ENCODE measurements around the gene FAM186B.
"Not testable (repeated sequence)": the region's sequence is repeated elsewhere in the genome, so short reads cannot be mapped to it uniquely, and the experiment has no call there.

The FAM186B gene

DNA sequence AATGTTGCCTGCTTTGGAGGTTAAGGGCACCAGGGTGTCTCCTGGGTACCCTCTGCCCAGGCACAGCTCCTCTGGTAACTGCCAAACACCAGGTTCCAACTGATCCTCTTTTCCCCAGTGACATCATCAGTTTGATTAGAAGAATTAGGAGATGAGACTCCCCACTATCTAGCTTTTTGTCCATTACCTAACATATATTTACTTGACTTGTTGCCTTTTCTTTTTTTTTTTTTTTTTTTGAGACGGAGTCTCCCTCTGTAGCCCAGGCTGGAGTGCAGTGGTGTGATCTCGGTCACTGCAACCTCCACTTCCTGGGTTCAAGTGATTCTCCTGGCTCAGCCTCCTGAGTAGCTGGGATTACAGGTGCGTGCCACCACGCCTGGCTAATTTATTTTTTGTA, at the start of gene FAM186B:
Gene FAM186B, minus strand, starts transcription at position 101 of the 400 bp plus-strand sequence. CDS start 162 bp downstream, outside the sequence.
- not testable (repeated sequence) for DNase-seq

DNA sequence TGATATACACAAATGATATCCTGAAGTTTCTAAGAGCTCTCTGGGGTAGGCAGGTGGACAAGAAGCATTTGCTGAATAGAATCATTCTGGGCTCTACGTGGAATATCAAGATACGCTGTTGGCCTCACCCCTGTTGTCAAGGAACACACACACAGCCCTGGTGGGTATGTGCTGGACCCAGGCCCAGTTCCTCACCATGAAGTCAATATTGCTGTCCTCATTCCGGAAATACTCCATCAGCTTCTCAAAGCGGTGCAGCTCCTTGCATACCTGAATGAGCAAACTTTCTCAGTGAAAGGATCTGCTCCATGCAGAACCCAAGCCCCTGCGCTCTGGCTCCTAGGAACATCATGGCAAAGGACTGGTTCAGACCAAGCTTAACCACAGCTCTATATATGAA, 49.3 kb upstream of the FAM186B start:
- DNase-seq = no peak

- no peak for DNase-seq
Observed at GRCh38 chr12:49652921-49653520, 47.6 kb upstream of the FAM186B start.

DNA sequence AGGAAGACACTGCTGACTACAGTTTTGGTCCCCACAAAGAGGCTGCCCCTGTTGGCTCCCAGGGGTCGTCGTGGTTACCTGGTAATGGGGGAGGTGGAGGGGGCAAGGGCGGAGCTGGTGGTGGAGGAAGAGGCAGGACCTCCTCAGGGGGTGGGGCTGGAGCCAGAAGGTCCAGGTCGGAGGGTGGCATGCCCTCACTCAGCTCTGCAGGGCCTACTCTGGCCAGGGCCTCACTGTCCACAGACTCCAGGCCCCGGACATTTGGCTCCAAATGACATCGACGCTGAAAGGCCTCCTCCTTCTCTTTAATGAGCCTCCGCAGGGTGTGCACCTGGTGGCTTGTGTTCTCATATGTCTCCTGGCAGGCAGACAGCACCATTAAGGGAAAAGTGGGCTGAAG, 46.4 kb upstream of the FAM186B start:
- no peak for DNase-seq

- DNase-seq = no peak
Observed at GRCh38 chr12:49649892-49650291, 44.5 kb upstream of the FAM186B start.

- DNase-seq = no peak
Observed at GRCh38 chr12:49649445-49649844, 44.0 kb upstream of the FAM186B start.

DNA sequence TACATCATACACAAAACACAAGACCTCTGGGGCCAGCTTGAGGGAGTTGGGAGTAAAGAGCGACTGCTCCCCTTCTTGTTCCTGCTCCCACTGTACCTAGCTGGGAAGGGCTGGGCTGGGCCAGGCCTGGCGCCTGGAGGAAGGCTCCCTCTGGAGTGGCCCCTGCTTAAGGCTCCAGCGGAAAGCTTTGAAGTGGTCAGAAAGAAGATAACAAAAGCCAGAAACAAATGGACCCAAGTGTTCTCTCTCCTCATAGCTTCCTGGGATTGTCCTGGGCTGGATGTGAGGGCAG, 43.2 kb upstream of the FAM186B start:
- no peak for DNase-seq

DNA sequence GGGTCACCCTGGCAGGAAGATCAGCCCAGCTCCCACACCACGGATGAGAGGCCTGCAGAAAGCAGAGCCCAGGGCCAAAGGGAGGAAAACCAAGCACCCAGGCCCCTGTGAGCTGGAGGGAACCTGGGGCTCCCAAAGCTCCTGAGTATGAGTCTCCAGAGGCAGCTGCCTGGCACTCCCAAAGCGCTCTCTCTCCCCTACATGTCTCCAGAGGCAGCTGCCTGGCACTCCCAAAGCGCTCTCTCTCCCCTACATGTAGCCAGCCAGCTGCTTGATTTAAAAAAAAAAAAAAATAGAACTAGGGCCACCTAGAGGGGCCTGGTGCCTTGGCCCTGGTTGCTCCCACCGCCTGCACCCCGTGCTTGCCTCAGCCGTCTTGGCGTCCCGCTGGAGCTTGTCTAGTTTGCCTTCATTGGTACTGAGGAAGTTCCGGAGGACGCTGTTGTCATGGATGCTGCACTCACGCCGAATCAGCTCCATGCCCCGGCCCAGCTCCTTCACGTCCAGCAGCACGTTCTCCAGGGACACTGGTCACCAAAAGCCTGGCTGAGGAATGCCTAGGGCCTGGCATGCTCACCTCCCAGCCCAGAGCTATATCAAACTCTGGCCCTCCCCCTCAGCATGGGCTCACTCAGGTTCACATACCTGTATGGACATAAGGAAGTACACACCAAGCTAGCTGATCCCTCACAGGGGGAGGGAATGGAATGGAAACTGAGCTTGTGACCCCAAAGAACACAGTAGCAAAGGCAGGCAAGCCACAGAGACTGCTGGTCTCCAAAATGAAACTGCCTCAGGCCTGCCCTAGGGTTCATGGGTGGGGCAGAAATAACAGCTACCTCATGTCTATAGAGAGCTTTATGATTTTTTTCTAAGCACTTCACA, 42.6 kb upstream of the FAM186B start:
- no peak for DNase-seq

- DNase-seq = no peak
Observed at GRCh38 chr12:49646871-49647654, 41.6 kb upstream of the FAM186B start.

- DNase-seq = no peak
Observed at GRCh38 chr12:49646331-49646830, 40.9 kb upstream of the FAM186B start.

- no peak for DNase-seq
Observed at GRCh38 chr12:49645146-49646039, 40.0 kb upstream of the FAM186B start.

DNA sequence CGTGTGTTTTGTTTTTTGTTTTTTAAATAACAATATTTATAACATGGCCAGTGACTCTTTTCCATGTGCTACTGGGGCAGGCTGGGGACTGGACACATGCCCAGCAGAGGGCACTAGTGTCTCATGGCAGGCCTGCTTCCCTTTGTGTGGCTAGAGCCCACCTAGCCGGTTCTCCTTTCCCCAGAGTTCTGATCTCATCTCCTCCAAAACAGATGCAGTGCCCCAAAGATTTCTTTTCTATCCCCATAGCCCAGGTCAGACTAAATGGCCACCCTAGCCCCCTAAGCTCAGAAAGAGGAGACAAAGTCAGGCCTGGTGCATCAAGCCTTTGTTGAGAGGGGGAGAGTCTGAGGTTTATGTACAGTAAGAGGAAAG, 39.2 kb upstream of the FAM186B start:
- DNase-seq = peak; percentile 85

- DNase-seq = no peak
Observed at GRCh38 chr12:49643961-49644619, 38.7 kb upstream of the FAM186B start.

- no peak for DNase-seq
Observed at GRCh38 chr12:49643135-49643534, 37.7 kb upstream of the FAM186B start.

- DNase-seq = no peak
Observed at GRCh38 chr12:49642370-49642802, 36.9 kb upstream of the FAM186B start.

- DNase-seq = no peak
Observed at GRCh38 chr12:49641748-49642369, 36.4 kb upstream of the FAM186B start.

- DNase-seq = peak; percentile 48
Observed at GRCh38 chr12:49636979-49637755, 31.7 kb upstream of the FAM186B start.

- no peak for DNase-seq
Observed at GRCh38 chr12:49636574-49636973, 31.1 kb upstream of the FAM186B start.

DNA sequence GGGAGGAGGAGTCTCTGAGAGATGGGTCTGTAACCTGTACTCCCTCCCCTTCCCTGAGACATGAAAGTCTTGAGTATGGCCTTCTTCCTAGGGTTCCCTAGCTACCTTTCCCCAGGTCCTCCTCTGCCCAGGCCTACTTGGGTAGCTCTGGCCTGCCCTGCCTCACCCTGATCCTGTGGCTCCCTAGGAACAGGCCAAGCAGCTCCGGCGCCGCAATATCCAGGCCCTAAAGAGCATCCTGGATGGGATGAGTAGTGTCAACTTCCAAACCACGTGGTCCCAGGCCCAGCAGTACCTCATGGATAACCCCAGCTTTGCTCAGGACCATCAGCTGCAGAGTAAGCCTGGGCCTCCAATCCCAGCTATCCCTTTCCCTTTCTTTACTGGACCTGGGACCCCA, 30.2 kb upstream of the FAM186B start:
- DNase-seq = no peak

DNA sequence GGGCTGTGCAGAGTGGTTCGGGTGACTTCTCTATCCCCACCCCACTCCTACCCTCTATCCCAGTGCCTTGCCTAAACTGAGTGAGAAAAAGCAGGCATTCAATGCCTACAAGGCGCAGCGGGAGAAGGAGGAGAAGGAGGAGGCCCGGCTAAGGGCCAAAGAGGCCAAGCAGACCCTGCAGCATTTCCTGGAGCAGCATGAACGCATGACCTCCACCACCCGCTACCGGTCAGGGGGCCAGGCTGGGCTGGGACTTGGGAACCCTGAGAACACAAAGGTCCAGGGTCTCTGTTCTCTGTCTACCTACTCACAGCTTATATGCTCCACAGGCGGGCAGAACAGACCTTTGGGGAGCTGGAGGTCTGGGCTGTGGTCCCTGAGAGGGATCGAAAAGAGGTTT, 29.6 kb upstream of the FAM186B start:
- DNase-seq = no peak
